ENCODE measurements around the gene PDCD1.
"Not testable (repeated sequence)": the region's sequence is repeated elsewhere in the genome, so short reads cannot be mapped to it uniquely, and the experiment has no call there.

The PDCD1 gene

GRCh38 chr2:241836292-241836691, 22.4 kb downstream of the PDCD1 start:
- no peak for DNase-seq (ENCODE audit: extremely low read depth, low read depth)
- TF ChIP-seq, protein P1, sequence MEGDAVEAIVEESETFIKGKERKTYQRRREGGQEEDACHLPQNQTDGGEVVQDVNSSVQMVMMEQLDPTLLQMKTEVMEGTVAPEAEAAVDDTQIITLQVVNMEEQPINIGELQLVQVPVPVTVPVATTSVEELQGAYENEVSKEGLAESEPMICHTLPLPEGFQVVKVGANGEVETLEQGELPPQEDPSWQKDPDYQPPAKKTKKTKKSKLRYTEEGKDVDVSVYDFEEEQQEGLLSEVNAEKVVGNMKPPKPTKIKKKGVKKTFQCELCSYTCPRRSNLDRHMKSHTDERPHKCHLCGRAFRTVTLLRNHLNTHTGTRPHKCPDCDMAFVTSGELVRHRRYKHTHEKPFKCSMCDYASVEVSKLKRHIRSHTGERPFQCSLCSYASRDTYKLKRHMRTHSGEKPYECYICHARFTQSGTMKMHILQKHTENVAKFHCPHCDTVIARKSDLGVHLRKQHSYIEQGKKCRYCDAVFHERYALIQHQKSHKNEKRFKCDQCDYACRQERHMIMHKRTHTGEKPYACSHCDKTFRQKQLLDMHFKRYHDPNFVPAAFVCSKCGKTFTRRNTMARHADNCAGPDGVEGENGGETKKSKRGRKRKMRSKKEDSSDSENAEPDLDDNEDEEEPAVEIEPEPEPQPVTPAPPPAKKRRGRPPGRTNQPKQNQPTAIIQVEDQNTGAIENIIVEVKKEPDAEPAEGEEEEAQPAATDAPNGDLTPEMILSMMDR (IDR thresholded peaks at IDR 0.05; ENCODE audit: low read depth, low read length): no peak

GRCh38 chr2:241835611-241836010, 23.1 kb downstream of the PDCD1 start:
- no peak for DNase-seq (ENCODE audit: extremely low read depth, low read depth)
- TF ChIP-seq, protein P1 (IDR thresholded peaks at IDR 0.05; ENCODE audit: low read depth, low read length): no peak

- DNase-seq (ENCODE audit: extremely low read depth, low read depth): no peak
- TF ChIP-seq, protein P1 (IDR thresholded peaks at IDR 0.05; ENCODE audit: low read depth, low read length): no peak
Measured at GRCh38 chr2:241834527-241835210, 24.0 kb downstream of the PDCD1 start.

DNA sequence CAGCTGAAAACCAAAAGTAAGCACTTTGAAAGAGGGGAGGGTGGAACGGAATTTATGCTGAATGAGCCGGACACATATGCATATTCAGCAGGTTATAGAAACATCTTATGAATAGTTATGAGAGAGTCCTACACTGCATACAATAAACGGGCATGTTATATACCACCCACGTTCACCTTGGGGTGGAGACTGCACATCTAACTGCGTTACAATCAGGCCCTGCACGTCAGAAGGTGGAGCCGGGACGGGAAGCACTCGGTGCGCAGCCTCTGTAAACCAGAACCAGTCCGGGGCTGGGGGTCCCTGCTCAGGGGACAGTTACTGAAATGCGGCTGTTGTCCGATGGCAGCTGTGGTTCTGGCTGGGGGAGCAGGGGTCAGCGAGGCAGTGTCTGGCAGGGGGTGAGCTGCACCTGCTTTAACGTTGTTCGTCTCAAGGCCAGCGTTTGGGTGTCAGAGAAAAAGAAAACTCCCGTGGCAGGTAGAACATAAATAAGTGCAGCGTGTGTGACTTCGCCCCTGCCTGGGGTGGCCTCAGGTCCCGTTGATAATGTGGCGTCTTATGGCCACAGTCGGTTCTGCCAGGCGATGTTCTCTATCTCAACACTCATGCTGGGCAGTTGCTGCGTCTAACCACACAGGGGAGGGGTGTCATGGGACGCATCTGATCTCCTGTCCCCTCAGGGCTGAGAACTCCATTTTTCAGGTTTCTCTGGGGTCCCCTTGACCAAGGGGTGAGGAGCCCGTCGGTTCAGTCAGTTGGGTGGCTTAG, 24.8 kb downstream of the PDCD1 start:
- DNase-seq (ENCODE audit: extremely low read depth, low read depth): not testable (repeated sequence)

DNA sequence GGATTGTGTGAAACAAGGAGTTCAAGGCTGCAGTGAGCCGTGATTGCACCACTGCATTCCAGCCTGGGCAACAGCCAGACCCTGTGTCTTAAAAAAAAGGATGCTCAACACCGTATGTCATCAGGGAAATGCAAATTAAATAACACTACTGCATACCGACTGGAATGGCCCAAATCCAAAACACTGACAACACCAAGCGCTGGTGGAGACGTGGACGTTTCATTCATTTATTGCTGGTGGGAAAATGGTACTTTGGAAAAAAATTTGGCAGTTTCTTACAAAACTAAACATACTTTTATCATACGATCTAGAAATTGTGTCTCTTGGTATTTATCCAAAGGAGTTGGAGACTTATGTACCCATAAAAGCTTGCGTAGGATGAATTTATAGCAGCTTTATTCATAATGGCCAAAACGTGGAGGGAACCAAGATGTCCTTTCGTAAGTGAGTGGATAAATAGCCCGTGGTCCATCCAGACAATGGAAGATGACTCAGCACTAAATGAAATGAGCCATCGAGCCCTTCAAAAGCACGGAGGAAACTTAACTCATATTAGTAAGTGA, 25.5 kb downstream of the PDCD1 start:
- DNase-seq (ENCODE audit: extremely low read depth, low read depth): no peak
- TF ChIP-seq, protein P1 (IDR thresholded peaks at IDR 0.05; ENCODE audit: low read depth, low read length): no peak

DNA sequence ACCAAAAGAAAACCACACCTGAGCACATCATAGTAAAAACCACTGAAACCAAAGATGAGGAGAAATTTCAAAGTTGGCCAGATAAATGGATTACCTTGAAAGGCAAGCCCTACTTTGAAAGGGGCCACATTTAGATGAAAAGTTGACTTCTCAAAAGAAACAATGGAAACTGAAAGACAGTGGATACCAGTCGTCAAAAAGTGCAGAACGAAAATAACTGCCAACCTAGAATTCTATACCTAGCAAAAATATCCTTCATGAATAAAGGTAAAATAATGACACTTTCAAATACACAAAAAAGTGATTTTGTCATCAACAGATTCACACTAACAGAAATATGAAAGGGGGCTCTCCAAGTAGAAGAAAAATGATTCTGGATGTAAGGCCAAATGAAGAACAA, 31.3 kb downstream of the PDCD1 start:
- TF ChIP-seq, protein P1 (IDR thresholded peaks at IDR 0.05; ENCODE audit: low read depth, low read length): no peak
- no peak for DNase-seq (ENCODE audit: extremely low read depth, low read depth)

DNA sequence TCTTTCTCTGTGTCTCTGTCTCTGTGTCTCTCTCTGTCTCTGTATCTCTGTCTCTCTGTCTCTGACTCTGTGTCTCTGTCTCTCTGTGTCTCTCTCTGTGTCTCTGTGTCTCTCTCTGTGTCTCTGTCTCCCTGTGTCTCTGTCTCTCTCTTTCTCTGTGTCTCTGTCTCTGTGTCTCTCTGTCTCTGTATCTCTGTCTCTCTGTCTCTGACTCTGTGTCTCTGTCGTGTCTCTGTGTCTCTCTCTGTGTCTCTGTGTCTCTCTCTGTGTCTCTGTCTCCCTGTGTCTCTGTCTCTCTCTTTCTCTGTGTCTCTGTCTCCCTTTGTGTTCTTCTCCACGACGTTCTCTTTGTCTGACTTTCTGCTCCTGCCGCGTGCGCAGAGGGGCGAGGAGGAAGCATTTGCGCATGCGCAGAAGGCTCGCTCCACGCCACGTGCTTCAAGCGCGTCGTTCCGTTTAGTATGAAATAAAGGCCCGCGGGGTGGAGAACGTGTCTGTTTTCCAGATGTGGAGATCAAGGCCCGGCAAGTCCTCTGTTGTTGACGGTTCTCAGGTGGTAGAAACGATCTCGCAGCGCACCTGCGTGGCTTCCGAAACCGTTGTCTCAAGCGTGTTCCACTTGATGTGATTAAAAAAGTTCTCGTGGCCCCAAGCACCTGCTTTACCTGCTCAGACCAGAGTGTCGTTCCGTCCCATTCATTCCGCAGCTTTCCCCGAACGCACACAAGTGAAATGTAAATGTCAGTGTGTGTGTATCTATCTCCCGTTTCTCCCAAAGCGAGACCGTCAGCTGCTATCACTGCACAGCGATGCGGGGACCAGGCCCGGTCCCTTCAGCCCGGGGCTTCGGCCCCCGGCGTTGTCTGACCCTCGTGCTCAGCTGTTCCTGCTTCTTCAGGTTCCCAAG, 34.9 kb downstream of the PDCD1 start:
- DNase-seq (ENCODE audit: extremely low read depth, low read depth): not testable (repeated sequence)

- DNase-seq (ENCODE audit: extremely low read depth, low read depth): no peak
- TF ChIP-seq, protein P1 (IDR thresholded peaks at IDR 0.05; ENCODE audit: low read depth, low read length): no peak
Measured at GRCh38 chr2:241822264-241822623, 36.5 kb downstream of the PDCD1 start.

Measured in AG09319 (cell line).